ENCODE measurements around the gene RALY. TPM values are rescaled to one million over a fixed set of nuclear protein-coding genes. Genes with fewer than 3 reads are reported as not detected.

RALY gene
- total RNA-seq, 1 donor from 2014 or later: 111 TPM

GRCh38 chr20:34076952-34077351 is 83.2 kb downstream of the RALY start:
- no peak for DNase-seq (ENCODE audit: low spot score)

GRCh38 chr20:34078540-34078939 is 84.8 kb downstream of the RALY start:
- no peak for DNase-seq (ENCODE audit: low spot score)

- DNase-seq (ENCODE audit: low spot score): no peak
These were observed 86.1 kb downstream of the RALY start for GRCh38 chr20:34079818-34080217.

DNA sequence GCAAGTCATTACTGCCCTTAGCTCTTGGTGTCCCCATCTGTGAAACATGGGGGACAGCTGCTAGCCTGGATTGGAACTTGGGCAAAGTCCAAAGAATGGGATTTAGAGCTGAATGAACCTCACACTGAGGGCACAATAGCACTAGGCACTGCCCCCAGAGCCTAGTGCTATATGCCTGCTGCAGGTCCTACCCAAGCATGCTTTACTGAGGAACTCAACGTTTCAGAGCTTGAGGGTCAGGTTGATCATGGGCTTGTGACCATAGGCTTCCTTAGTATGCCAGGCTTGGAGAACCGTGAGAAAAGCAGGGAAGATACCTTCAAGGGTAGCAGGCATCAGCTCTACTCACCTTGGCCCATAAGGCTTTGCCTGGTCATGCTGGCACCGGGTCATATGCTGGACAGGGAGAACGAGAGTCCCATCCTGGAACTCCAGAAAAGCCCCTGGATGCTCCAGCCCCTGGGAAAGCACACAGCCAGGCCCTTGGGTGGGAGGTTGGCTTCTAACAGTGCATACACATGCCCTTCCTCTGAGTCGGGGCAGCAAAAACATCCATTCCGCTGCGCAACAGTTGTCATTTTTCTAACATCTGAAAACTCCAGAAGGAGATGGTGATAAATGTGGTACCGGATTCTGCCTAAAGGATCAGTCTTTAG is 88.6 kb downstream of the RALY start:
- DNase-seq (ENCODE audit: low spot score): no peak

- peak; percentile 80 for DNase-seq (ENCODE audit: low spot score)
These were observed 89.4 kb downstream of the RALY start for GRCh38 chr20:34083137-34083536.

DNA sequence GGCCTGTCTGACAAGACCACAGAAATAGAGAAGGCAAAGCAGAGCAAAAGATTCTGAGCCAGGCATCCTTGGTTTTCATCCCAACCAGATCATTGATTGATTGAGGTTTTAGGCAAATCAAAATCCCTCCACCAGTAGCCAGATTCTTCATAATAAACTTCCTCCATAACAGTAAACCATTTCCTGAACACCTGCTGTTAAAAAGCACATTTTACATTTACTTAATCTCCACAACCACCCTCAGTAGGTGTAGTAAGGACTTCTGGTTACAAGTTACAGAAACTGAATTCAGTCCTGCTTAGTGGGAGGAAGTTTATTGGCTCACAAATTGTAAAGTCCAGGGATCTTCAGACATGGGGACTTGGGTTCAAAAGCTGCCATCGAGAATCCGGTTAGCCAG is 90.1 kb downstream of the RALY start:
- DNase-seq (ENCODE audit: low spot score): no peak

- no peak for DNase-seq (ENCODE audit: low spot score)
These were observed 90.7 kb downstream of the RALY start for GRCh38 chr20:34084227-34084923.

DNA sequence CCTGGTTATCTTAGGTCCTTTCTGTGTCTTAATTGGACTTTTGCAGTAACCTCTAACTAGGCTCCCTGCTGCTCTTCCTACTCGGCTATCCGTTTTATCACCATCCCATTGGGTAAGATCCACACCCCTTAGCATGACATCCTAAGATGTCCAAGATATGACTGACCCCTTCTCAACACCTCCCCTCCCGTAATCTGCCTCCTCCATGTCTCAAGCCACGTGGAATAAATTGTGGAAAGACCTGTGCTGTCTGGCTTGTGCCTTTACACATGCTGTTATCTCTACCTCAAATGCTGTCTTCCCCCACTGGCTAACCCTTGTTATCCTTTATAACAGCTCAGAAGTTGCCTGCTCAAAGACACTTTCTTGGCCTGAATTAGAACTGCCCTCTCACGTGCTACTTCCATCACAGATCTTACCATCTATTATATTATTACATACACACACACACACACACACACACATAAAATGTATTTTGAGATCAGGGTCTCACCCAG is 91.9 kb downstream of the RALY start:
- DNase-seq (ENCODE audit: low spot score): no peak

DNA sequence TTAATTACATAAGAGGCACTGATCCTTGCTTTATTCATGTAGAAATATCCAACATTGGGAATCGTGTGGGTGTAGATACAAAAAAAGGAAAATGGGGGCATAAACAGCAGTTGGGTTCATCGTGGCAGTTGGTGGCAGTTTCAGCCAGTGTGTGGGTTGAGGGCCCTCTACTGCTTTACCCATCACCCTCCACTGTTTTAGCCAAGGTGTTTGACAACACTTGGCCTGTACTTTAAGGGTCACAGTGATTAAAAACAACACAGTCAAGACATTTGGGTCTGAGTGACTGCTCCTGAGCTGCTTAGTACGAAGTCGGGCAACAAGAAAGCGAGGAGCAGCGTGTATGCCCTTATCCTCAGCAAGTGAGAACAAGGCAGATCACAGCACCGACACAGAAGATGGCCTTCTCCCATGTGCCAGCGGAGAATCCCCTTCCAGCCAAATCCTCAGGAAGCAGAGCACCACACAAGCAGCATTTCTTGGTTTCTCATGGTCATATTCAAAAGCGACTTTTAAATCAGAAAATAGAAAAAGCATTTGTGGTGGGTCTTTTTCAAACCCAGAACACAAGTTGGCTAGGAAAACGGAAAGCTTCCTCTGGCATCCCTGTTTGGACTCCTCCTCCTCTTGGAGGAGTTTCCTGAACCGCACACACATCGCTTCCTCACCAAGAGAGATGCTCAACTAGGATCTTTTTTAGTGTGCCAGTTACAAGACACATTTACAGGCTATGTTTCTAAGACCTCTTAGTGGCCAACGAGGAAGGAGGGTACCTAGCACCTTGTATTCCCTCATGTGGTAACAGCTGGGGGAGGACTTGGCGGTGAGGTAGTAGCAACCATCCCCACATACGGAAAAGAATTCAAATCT is 94.8 kb downstream of the RALY start:
- DNase-seq (ENCODE audit: low spot score): no peak

DNA sequence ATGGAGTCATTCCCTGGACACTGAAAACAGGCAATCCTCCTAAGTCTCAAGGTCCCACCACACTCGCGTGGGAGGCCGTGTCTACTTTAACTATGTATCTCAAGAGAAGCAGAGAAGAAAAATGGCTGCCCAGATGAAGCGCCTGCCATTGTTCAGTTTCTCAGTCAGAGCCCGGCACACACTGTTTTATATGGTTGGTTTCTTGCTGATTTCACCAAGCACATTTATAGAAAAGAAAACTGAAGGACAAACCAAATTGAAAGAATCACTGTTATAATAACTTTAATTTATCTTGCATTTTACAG is 95.4 kb downstream of the RALY start:
- DNase-seq (ENCODE audit: low spot score): no peak

GRCh38 chr20:34089655-34090345 is 96.1 kb downstream of the RALY start:
- no peak for DNase-seq (ENCODE audit: low spot score)

DNA sequence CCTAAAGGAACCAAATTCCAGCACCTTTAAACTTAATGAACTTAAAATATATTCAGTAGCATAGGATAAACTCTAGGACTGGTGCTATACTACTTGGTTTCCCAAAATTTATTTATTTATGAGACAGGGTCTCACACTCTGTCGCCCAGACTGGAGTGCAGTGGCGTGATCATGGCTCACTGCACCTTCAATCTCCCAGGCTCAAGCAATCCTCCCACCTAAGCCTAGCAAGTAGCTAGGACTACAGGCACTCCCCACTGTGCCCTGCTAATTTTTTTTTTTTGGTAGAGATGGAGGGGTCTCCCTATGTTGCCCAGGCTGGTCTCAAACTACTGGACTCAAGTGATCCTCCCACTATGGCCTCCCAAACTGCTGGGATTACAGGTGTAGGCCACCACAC is 96.9 kb downstream of the RALY start:
- DNase-seq (ENCODE audit: low spot score): peak; percentile 13

GRCh38 chr20:34091637-34092200 is 98.0 kb downstream of the RALY start:
- DNase-seq (ENCODE audit: low spot score): no peak

- no peak for DNase-seq (ENCODE audit: low spot score)
These were observed 100.2 kb downstream of the RALY start for GRCh38 chr20:34093895-34094294.

GRCh38 chr20:34095825-34096224 is 102.1 kb downstream of the RALY start:
- DNase-seq (ENCODE audit: low spot score): no peak

GRCh38 chr20:34096699-34097444 is 103.2 kb downstream of the RALY start:
- no peak for DNase-seq (ENCODE audit: low spot score)

DNA sequence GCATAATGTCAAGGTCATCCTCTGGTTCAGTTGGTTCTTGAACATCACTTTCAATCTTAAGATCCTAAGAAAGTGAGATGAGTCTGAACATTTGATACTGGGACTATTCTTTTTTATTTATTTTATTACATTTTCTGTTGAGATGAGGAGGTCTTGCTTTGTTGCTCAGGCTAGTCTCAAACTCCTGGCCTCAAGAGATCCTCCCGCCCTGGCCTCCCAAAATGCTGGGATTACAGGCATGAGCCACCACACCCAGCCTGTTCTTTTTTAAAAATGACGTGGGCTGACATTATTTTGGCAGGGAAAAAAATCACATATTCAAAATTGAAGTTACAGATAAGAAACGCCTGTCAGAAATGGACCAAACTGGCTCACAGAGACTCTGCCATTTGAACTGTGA is 104.9 kb downstream of the RALY start:
- no peak for DNase-seq (ENCODE audit: low spot score)

DNA sequence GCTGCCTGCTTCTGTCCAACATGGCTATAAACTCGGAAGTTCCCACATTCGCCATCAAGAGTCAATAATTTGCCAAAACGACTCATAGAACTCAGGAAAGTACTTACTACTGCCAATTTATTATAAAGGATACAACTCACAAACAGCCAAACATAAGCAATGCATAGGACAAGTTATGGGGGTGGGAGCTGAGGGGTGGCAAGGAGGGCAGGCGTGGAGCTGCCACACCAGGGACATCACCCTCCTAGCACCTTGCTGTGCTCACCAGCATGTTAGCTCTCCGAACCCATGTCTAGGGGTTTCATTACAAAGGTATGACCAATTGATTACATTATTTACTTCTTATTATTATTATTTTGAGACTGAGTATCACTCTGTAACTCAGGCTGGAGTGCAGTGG is 106.0 kb downstream of the RALY start:
- DNase-seq (ENCODE audit: low spot score): no peak

- DNase-seq (ENCODE audit: low spot score): no peak
These were observed 106.9 kb downstream of the RALY start for GRCh38 chr20:34100576-34100975.

GRCh38 chr20:34102342-34102741 is 108.6 kb downstream of the RALY start:
- DNase-seq (ENCODE audit: low spot score): no peak

- DNase-seq (ENCODE audit: low spot score): no peak
These were observed 110.3 kb downstream of the RALY start for GRCh38 chr20:34104059-34104458.
